ENCODE data around the gene TTC13. TPM values are rescaled to one million over a fixed set of nuclear protein-coding genes. Genes with fewer than 3 reads are reported as not detected.

Gene TTC13
- total and polyA plus RNA-seq, 8 donors = 15.2 to 29.4 (median 24.4) TPM

DNA sequence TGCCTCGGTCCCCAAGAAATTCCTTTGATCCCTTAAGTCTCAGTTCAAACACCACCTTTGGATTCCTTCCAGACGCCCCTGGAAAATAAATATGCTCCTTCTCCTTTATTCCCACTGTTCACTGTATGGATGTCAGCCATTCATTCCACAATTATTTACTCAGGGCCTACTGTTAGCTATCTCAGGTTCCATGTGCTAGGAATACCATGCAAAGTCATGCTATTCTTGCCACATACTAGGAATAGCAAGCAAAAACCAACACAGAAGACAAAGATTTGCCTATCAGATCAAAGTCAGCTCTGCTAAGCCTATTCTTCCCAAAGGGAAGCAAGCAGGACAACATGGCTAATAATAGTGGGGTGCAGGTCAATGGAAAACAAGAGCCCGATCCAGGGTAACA, 29.8 kb downstream of the TTC13 start:
- intact Hi-C loops (cut with DNase I) = no loop called here
- Histone ChIP-seq H3K4me1 (no peaks in the 10 kb centered on the region), H3K27me3 (no peaks in the 10 kb centered on the region), H3K27ac (no peak overlapping the region), H3K9me3 (no peaks in the 10 kb centered on the region), H3K4me3 (no peak overlapping the region), H3K36me3 (peaks cover 0 to 36% of the 10 kb centered on the region in 2 donors)
- DNase-seq (no peak), ATAC-seq (no peak)
- TF ChIP-seq, protein P1, sequence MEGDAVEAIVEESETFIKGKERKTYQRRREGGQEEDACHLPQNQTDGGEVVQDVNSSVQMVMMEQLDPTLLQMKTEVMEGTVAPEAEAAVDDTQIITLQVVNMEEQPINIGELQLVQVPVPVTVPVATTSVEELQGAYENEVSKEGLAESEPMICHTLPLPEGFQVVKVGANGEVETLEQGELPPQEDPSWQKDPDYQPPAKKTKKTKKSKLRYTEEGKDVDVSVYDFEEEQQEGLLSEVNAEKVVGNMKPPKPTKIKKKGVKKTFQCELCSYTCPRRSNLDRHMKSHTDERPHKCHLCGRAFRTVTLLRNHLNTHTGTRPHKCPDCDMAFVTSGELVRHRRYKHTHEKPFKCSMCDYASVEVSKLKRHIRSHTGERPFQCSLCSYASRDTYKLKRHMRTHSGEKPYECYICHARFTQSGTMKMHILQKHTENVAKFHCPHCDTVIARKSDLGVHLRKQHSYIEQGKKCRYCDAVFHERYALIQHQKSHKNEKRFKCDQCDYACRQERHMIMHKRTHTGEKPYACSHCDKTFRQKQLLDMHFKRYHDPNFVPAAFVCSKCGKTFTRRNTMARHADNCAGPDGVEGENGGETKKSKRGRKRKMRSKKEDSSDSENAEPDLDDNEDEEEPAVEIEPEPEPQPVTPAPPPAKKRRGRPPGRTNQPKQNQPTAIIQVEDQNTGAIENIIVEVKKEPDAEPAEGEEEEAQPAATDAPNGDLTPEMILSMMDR (IDR thresholded peaks at IDR 0.05) = no peak

DNA sequence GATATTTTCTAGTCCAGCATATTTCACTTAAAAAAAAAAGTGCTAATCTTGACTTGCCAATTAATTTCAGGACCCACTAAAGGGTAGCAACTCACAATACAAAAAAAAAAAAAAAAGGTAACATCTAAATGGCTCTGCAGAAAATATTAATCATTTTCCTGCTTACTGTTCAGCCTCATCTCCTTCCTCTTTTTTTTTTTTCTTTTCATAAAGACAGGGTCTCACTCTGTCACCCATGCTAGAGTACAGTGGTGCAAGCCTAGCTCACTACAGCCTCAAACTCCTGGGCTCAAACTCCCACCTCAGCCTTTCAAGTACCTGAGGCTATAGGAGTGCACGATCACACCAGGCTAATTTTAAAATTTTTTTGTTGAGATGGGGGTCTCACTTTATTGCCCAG, 30.4 kb downstream of the TTC13 start:
- Histone ChIP-seq H3K36me3 (peaks cover 0 to 36% of the 10 kb centered on the region in 2 donors), H3K4me1 (no peaks in the 10 kb centered on the region), H3K27me3 (no peaks in the 10 kb centered on the region), H3K9me3 (peaks cover 0 to 1% of the 10 kb centered on the region in 2 donors), H3K4me3 (no peak overlapping the region), H3K27ac (no peak overlapping the region)
- intact Hi-C loops (cut with DNase I) = no loop called here
- ATAC-seq (no peak), DNase-seq (no peak)
- TF ChIP-seq, protein P1 (IDR thresholded peaks at IDR 0.05) = no peak

DNA sequence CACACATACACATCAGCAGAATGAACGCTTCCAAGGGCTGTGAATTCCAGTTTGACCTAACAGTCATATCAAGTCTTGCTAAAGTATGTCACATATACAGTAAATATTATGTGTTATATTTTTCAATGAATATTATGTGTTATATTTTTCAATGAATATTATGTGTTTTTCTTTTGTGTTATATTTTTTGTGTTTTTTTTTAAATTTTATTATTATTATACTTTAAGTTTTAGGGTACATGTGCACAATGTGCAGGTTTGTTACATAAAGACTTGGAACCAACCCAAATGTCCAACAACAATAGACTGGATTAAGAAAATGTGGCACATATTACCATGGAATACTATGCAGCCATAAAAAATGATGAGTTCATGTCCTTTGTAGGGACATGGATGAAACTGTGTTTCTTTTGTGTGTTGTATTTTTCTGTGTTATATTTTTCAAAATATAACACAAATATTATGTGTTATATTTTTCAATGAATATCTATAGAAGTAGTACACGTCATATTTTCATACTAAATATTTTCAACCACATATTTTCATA, 35.5 kb downstream of the TTC13 start:
- no peak for DNase-seq
- no peak for ATAC-seq
- peaks cover 0 to 42% of the 10 kb centered on the region in 2 donors for H3K36me3 ChIP-seq
- peaks cover 0 to 2% of the 10 kb centered on the region in 2 donors for H3K9me3 ChIP-seq
- H3K27me3 ChIP-seq = no peaks in the 10 kb centered on the region
- no peaks in the 10 kb centered on the region for H3K4me1 ChIP-seq
- H3K27ac ChIP-seq = no peak overlapping the region
- no peak overlapping the region for H3K4me3 ChIP-seq
- TF ChIP-seq, protein P1 (IDR thresholded peaks at IDR 0.05) = no peak
- intact Hi-C loops (cut with DNase I) = no loop called here

DNA sequence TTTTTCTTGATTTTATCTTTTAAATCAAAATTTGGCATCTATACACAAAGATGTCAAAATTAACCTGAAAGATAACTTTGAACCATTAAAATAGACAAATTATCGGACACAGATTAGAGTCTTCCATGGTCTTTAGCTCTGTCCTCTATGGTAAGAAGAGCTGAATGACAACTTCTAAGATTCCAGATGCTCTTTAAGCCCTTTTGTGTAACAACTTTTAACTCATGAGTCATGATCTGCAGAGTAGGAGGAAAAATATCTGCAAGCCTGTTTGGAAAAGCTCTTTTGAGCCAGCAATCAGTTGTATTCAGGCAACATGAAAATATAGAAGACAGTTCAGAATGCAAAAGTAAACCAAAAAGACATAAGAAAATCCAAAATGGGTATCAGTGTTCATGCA, 37.8 kb downstream of the TTC13 start:
- DNase-seq (no peak), ATAC-seq (no peak)
- TF ChIP-seq, protein P1 (IDR thresholded peaks at IDR 0.05) = no peak
- Histone ChIP-seq H3K36me3 (peaks cover 0 to 44% of the 10 kb centered on the region in 2 donors), H3K9me3 (peaks cover 0 to 2% of the 10 kb centered on the region in 2 donors), H3K27ac (no peak overlapping the region), H3K4me3 (no peak overlapping the region), H3K4me1 (no peaks in the 10 kb centered on the region), H3K27me3 (no peaks in the 10 kb centered on the region)
- intact Hi-C loops (cut with DNase I) = no loop called here

DNA sequence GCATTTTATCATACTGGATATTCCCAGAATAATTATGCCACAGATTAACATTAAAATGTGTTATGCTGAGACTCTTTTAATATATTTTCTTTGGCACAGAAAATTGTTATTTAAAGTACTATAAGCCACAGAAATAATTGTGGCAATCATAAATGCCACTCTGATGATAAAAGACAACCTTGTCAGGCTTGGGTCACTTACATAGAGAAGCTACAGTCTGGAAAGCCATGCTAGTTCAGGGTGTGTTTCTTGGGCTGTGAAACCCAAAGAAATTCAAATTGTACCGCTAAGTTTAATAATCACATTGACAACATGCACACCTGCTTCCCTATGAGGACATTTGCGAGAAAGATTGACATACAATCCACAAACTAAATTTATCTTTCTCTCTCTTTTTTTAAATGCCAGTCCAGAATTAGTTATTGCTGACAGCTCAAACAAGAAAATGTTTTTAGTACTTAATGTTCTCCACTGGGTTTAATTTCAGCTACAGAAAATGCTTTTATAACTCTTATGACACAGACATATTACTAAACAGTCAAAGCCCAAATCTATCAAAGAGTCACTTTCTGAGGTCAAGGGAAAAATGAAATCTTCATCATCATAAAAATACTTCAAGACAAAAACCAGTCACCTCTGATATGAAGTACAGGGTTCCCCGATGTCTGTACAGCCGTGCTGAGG, 38.7 kb downstream of the TTC13 start:
- Histone ChIP-seq H3K36me3 (peaks cover 0 to 35% of the 10 kb centered on the region in 2 donors), H3K9me3 (peaks cover 0 to 2% of the 10 kb centered on the region in 2 donors), H3K27me3 (no peaks in the 10 kb centered on the region), H3K4me3 (no peak overlapping the region), H3K27ac (no peak overlapping the region), H3K4me1 (no peaks in the 10 kb centered on the region)
- ATAC-seq (no peak), DNase-seq (no peak)
- intact Hi-C loops (cut with DNase I) = no loop called here
- TF ChIP-seq, protein P1 (IDR thresholded peaks at IDR 0.05) = no peak
